Measurements from ENCODE around the gene CFAP100.

DNA sequence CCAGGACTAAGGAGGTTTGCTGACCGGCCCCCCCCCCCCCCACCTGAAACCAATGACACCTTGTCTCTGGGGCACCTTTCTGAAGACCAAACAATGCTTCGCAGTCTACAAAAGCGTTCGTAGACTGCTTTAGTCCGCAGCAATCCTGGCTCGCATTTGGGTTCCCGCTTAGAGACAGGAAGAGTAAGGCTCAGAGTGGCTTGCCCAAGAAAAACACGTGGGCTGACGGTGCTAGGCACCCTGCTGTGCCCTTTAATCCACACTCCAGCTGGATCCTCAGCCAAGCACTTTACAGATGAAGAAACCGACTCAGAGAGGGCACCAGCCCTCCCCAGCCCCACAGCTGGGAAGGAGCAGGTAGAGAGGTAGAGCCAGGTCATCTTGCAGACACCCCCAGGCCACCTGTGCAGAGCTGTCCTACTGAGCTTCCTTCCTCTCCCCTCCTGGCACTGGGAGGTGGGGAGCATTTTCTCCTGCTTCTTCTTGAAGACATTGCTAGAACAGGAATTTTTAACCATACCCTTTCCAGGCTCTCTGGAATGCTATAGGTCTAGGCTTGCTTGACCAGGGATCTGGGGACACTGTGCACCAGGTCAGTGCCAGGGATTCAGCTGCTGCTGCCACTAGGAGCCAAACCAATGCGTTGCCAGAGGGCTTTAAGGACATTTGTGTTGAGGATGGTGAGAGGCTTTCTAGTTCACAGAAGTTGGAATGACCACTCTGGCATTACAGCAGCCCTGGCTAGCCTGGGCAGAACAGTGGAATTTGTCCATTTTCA, 36.5 kb upstream of the CFAP100 start:
- TF ChIP-seq, protein P1, sequence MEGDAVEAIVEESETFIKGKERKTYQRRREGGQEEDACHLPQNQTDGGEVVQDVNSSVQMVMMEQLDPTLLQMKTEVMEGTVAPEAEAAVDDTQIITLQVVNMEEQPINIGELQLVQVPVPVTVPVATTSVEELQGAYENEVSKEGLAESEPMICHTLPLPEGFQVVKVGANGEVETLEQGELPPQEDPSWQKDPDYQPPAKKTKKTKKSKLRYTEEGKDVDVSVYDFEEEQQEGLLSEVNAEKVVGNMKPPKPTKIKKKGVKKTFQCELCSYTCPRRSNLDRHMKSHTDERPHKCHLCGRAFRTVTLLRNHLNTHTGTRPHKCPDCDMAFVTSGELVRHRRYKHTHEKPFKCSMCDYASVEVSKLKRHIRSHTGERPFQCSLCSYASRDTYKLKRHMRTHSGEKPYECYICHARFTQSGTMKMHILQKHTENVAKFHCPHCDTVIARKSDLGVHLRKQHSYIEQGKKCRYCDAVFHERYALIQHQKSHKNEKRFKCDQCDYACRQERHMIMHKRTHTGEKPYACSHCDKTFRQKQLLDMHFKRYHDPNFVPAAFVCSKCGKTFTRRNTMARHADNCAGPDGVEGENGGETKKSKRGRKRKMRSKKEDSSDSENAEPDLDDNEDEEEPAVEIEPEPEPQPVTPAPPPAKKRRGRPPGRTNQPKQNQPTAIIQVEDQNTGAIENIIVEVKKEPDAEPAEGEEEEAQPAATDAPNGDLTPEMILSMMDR (IDR thresholded peaks at IDR 0.05) = no peak
- peak; percentile 42 for TF ChIP-seq EZH2 (IDR thresholded peaks at IDR 0.05)

Data from neural progenitor cell (in vitro differentiated cells).